B cell (primary cell): Measurements from ENCODE around the gene GABRP. TPM values are rescaled to one million over a fixed set of nuclear protein-coding genes. Genes with fewer than 3 reads are reported as not detected.

Experiments used
- ATAC-seq: fragments of 200-7000 bp; cut with Tn5 transposase; one replicate; pipeline ENCODE4 v1.10.0; 2021; ENCODE audit warnings: low read depth, mild to moderate bottlenecking, moderate number of reproducible peaks, moderate library complexity
- CTCF ChIA-PET: fragments of 350-600 bp; sonication (Branson Sonifier 250); formaldehyde crosslinking; loops from one replicate; lab custom pipeline; 2021; ENCODE audit warnings: antibody characterized with exemption, inconsistent platforms; lab: Charles Lee
- POLR2A ChIA-PET: fragments of 350-600 bp; sonication (Branson Sonifier 250); formaldehyde crosslinking; loops from one replicate; lab custom pipeline; 2021; ENCODE audit warnings: antibody characterized with exemption; lab: Charles Lee
- DNase-seq: peaks from one replicate; pipeline ENCODE4 v3.0.0; 2013
- H2AFZ ChIP-seq: 2 replicates; pipeline ENCODE4 v1.6.1; 2012; ENCODE audit warnings: mild to moderate bottlenecking, low read depth, low read length; ENCODE audit not compliant: insufficient read depth, poor library complexity, severe bottlenecking
- H3K27ac ChIP-seq, 2 donors: 1 replicate in 1 of 2; 2 replicates in 1 of 2; pipeline ENCODE4 v1.5.1; 2012 to 2013; ENCODE audit warnings: low read length in 2 of 2, mild to moderate bottlenecking in 2 of 2, moderate library complexity in 1 of 2
- H3K27me3 ChIP-seq, 4 experiments: fragments of 200-600 bp in 1 of 4; sonication (generic) in 1 of 4; replicated peaks in 1 of 4; 1 replicate in 2 of 4; 2 replicates in 2 of 4; pipeline versions ENCODE4 v1.6.1 to v1.7.0; 2013 to 2016; ENCODE audit warnings: low read length in 3 of 4, mild to moderate bottlenecking in 2 of 4, mixed read lengths in 1 of 4, moderate library complexity in 1 of 4; ENCODE audit not compliant: insufficient read depth in 4 of 4, control insufficient read depth in 3 of 4; ENCODE audit errors: control extremely low read depth in 1 of 4
- H3K36me3 ChIP-seq, 2 experiments: replicated peaks in 1 of 2; 1 replicate in 1 of 2; 2 replicates in 1 of 2; pipeline versions ENCODE4 v1.6.1 to v1.7.1; 2013; ENCODE audit warnings: low read length in 1 of 2; ENCODE audit not compliant: insufficient read depth in 2 of 2, control insufficient read depth in 1 of 2; ENCODE audit errors: control extremely low read depth in 1 of 2, extremely low read depth in 1 of 2
- H3K4me1 ChIP-seq, 2 donors: fragments of 200-600 bp in 1 of 2; sonication (generic) in 1 of 2; 1 replicate in 1 of 2; 2 replicates in 1 of 2; pipeline versions ENCODE4 v1.5.1 to v1.6.1; 2013 to 2017; ENCODE audit warnings: low read length in 2 of 2; ENCODE audit not compliant: control insufficient read depth in 2 of 2, insufficient read depth in 2 of 2
- H3K4me2 ChIP-seq: replicated peaks from 2 replicates; pipeline ENCODE3; 2012; ENCODE audit warnings: mild to moderate bottlenecking, low read depth, low read length; ENCODE audit not compliant: poor library complexity, severe bottlenecking
- H3K4me3 ChIP-seq, 5 experiments: fragments of 200-600 bp in 1 of 5; sonication (generic) in 1 of 5; 1 replicate in 3 of 5; 2 replicates in 2 of 5; pipeline versions ENCODE4 v1.5.1 to v1.7.0; 2011 to 2016; ENCODE audit warnings: low read length in 4 of 5, mild to moderate bottlenecking in 4 of 5, low read depth in 2 of 5, control low read depth in 1 of 5, moderate library complexity in 1 of 5; ENCODE audit not compliant: insufficient read depth in 1 of 5; ENCODE audit errors: control extremely low read depth in 1 of 5, extremely low read depth in 1 of 5
- H3K79me2 ChIP-seq: fragments of 200-600 bp; sonication (generic); one replicate; pipeline ENCODE4 v1.6.0; 2016; ENCODE audit warnings: low read length; ENCODE audit not compliant: control insufficient read depth, insufficient read depth
- H3K9ac ChIP-seq: fragments of 200-600 bp; sonication (generic); 2 replicates; pipeline ENCODE4 v1.6.1; 2017; ENCODE audit warnings: mild to moderate bottlenecking, low read length, moderate library complexity
- H3K9me3 ChIP-seq, 3 donors: one replicate each; pipeline versions ENCODE4 v1.6.1 to v1.7.1; 2013; ENCODE audit warnings: low read length in 2 of 3; ENCODE audit not compliant: control insufficient read depth in 2 of 3, insufficient read depth in 1 of 3; ENCODE audit errors: control extremely low read depth in 1 of 3
- H4K20me1 ChIP-seq: 2 replicates; pipeline ENCODE4 v1.6.0; 2012; ENCODE audit warnings: mild to moderate bottlenecking, low read length; ENCODE audit not compliant: insufficient read depth, control insufficient read depth, poor library complexity, severe bottlenecking
- H3K27ac Mint-ChIP-seq: one replicate; pipeline ENCODE4 v1.8.0; 2021; ENCODE audit warnings: mixed read lengths
- H3K27me3 Mint-ChIP-seq: one replicate; pipeline ENCODE4 v1.8.0; 2021; ENCODE audit warnings: mixed read lengths
- H3K4me1 Mint-ChIP-seq: one replicate; pipeline ENCODE4 v1.8.0; 2021; ENCODE audit warnings: mixed read lengths
- H3K4me3 Mint-ChIP-seq: one replicate; pipeline ENCODE4 v1.8.0; 2021; ENCODE audit warnings: mixed read lengths
- H3K9me3 Mint-ChIP-seq: one replicate; pipeline ENCODE4 v1.8.0; 2022; ENCODE audit warnings: mixed read lengths; ENCODE audit not compliant: insufficient read depth
- CTCF ChIP-seq: fragments of 200-600 bp; IDR thresholded peaks from one replicate; pipeline ENCODE4 v1.8.0; 2022; ENCODE audit warnings: antibody characterized with exemption, mild to moderate bottlenecking
- EZH2 ChIP-seq: IDR thresholded peaks from 2 replicates; pipeline ENCODE4 v1.6.1; 2012; ENCODE audit warnings: borderline replicate concordance, low read depth, mild to moderate bottlenecking, moderate library complexity, low read length; ENCODE audit not compliant: insufficient read depth, poor library complexity, severe bottlenecking
- WGBS: methylation state at CpG from one replicate; pipeline ENCODE4 v1.1.5; 2013; ENCODE audit warnings: missing lambda C conversion rate; ENCODE audit not compliant: insufficient coverage; 5-methylcytosine and 5-hydroxymethylcytosine counted together
- intact Hi-C: fragments of 100-400 bp; cut with micrococcal nuclease; formaldehyde crosslinking; loops from one replicate; pipeline ENCODE4 v1.10.0; 2022
- polyA plus RNA-seq: library from polyadenylated mRNA; depleted of rRNA; stranded (reverse); fragments of >200 nt; gene quantifications from 2 replicates; pipeline ENCODE4 v1.2.3, GENCODE V29; 2012
- total RNA-seq, 2 donors: library from RNA; stranded (reverse); fragments of 120-200 nt in 1 of 2; gene quantifications; 1 replicate in 1 of 2; 2 replicates in 1 of 2; pipeline versions ENCODE4 v1.2.3 to v1.2.4, GENCODE V29; 2013 to 2022

Gene GABRP
- total and polyA plus RNA-seq, 2 donors (not counting 1 experiment from before 2014, with no cell fraction given), result not detected

GRCh38 chr5:170849374-170849773, 65.8 kb downstream of the GABRP start:
- ChIA-PET CTCF (no interaction called here), POLR2A (no interaction called here)
- H2AFZ ChIP-seq, result no peak overlapping the region
- intact Hi-C loops, result no loop called here
- WGBS, result 78% methylated on average over 1 of the region's 2 CpGs
- Mint-ChIP-seq H3K4me1 (no peaks in the 10 kb centered on the region), H3K4me3 (no peak overlapping the region), H3K9me3 (no peaks in the 10 kb centered on the region), H3K27me3 (peaks cover 5% of the 10 kb centered on the region), H3K27ac (no peak overlapping the region)
- no peaks in the 10 kb centered on the region for H3K36me3 ChIP-seq
- H3K9ac ChIP-seq, result no peak overlapping the region
- DNase-seq (no peak), ATAC-seq (no peak)
- no peaks in the 10 kb centered on the region for H3K9me3 ChIP-seq
- no peaks in the 10 kb centered on the region for H3K27me3 ChIP-seq
- H4K20me1 ChIP-seq, result no peaks in the 10 kb centered on the region
- no peaks in the 10 kb centered on the region for H3K4me1 ChIP-seq
- H3K4me2 ChIP-seq, result no peak overlapping the region
- no peaks in the 10 kb centered on the region for H3K79me2 ChIP-seq
- no peak overlapping the region for H3K4me3 ChIP-seq
- H3K27ac ChIP-seq, result no peak overlapping the region
- no peak for TF ChIP-seq EZH2
- no peak for TF ChIP-seq CTCF

DNA sequence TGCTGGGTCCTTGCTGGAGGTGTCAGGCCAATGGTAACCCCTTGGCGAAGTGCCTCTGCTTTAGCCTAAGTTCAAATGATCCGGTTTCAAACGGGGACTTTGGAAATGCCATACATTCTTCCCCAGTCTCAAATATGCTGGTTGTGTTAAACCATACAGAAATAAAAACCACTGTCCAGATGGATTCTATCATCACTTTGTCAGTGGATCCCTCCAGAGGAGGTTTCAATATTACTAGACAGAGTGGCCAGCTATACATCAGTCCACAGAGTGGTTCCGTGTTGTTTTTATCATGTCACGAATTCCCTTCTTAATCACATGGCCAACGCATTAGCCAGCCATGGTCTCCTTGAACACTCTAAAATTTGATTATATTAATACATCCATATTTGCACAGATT, 71.0 kb downstream of the GABRP start:
- intact Hi-C loops, result no loop called here
- H3K27ac Mint-ChIP-seq, result no peak overlapping the region
- peaks cover 0 to 4% (median 0%) of the 10 kb centered on the region in 3 donors for H3K9me3 ChIP-seq
- ChIA-PET CTCF (no interaction called here), POLR2A (no interaction called here)
- TF ChIP-seq EZH2 (no peak), CTCF (no peak)
- WGBS, result 88% methylated on average over 5 of the region's 6 CpGs
- H3K4me3 Mint-ChIP-seq, result no peak overlapping the region
- DNase-seq, result no peak
- no peaks in the 10 kb centered on the region for H3K27me3 ChIP-seq
- H3K36me3 ChIP-seq, result no peaks in the 10 kb centered on the region
- no peaks in the 10 kb centered on the region for H3K79me2 ChIP-seq
- H3K4me1 ChIP-seq, result no peaks in the 10 kb centered on the region
- H2AFZ ChIP-seq, result no peak overlapping the region
- no peak overlapping the region for H3K9ac ChIP-seq
- H3K27ac ChIP-seq, result no peak overlapping the region
- peaks cover 5% of the 10 kb centered on the region for H3K9me3 Mint-ChIP-seq
- H3K27me3 Mint-ChIP-seq, result peaks cover 8% of the 10 kb centered on the region
- H4K20me1 ChIP-seq, result no peaks in the 10 kb centered on the region
- H3K4me2 ChIP-seq, result no peak overlapping the region
- no peaks in the 10 kb centered on the region for H3K4me1 Mint-ChIP-seq
- no peak for ATAC-seq
- no peak overlapping the region for H3K4me3 ChIP-seq
